KOPT-K1 (cell line): ENCODE measurements around the gene LGALS3BP.
A peak's percentile ranks its signal among the peaks of the same experiment; 100 is the strongest.

ENCODE experiments used
- H3K27ac ChIP-seq: fragments of 200-600 bp; sonication (generic); 2 replicates; pipeline ENCODE4 v1.5.1; 2016; ENCODE audit warnings: antibody characterized with exemption, mild to moderate bottlenecking, low read depth, low read length; ENCODE audit not compliant: poor library complexity, severe bottlenecking
- H3K36me3 ChIP-seq: fragments of 200-600 bp; sonication (generic); 2 replicates; pipeline ENCODE4 v1.5.1; 2017; ENCODE audit warnings: antibody characterized with exemption, mild to moderate bottlenecking, low read length, moderate library complexity; ENCODE audit not compliant: insufficient read depth
- H3K9me3 ChIP-seq: fragments of 200-600 bp; sonication (generic); 2 replicates; pipeline ENCODE4 v1.5.1; 2017; ENCODE audit warnings: antibody characterized with exemption, low read length, mild to moderate bottlenecking; ENCODE audit not compliant: insufficient read depth, poor library complexity, severe bottlenecking

The LGALS3BP gene

DNA sequence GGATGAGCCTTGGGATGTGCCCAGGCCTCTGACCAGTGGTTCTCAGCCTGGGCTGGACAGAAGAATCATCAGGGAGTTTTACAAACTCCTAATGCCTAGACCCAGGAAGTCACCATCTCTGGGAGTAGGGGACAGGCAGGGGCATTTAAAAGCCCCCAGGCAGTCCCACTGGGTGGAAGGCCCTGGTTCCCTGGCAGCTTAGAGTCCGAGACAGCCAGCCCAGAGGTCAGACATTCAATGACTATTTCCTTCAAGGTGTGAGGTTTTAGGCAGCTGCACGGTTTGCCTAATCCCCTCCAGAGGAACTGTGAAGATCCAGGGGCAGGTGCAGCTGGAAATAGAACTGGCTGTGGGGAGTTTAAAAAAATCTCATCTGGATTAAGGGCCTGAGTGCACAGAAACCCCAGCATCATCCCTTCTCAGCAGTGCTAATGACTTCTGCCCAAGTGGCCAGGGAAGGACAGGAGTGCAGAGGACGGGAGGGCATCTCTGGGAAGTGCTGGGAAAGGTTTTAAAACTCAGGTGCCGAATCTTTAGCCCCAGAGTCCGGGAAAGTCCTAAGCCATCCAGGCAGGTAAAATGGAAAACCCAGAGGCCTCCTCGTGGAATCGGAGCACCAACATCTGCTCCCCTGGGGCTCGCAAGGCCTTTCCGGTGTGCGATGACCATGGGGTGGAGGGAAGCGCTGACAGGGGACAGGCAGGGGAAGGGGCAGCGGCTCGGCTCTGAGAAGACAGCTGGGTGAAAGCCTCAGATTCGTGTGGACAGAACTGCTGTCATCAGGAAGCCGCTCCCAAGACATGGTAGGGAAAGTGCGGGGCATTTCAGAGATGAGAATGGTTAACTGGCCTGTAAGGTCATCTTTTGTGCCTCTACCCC, 1.5 kb upstream of the LGALS3BP start:
- Histone ChIP-seq H3K9me3 (no peaks in the 10 kb centered on the region), H3K27ac (no peak overlapping the region), H3K36me3 (peaks cover 23% of the 10 kb centered on the region)

DNA sequence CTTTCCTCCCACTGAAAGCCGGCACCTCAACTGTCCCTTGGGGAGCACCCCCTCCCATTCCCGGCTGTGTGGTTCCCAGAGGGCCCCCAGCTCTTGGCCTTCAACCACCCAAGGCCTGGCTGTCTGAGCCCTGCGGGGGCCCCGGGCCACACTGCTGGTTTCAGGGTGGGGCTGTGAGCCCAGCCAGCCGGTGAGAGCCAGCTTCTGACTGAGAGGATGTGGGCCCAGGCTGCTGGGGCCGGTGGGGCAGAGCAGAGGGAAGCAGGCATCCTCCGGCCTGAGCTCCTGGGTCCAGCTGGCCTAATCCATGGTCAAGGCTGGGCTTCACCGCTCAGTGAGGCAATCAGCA, 875 bp upstream of the LGALS3BP start:
- Histone ChIP-seq H3K36me3 (peaks cover 30% of the 10 kb centered on the region), H3K9me3 (no peaks in the 10 kb centered on the region), H3K27ac (peak overlapping the region; percentile 91)

GRCh38 chr17:78977997-78978973, 1.4 kb downstream of the LGALS3BP start:
- H3K36me3 ChIP-seq = peaks cover 52% of the 10 kb centered on the region
- no peaks in the 10 kb centered on the region for H3K9me3 ChIP-seq
- peak overlapping the region; percentile 91 for H3K27ac ChIP-seq

GRCh38 chr17:78977681-78977943, 2.1 kb downstream of the LGALS3BP start:
- Histone ChIP-seq H3K36me3 (peaks cover 59% of the 10 kb centered on the region), H3K9me3 (no peaks in the 10 kb centered on the region), H3K27ac (no peak overlapping the region)

- no peaks in the 10 kb centered on the region for H3K9me3 ChIP-seq
- H3K27ac ChIP-seq = no peak overlapping the region
- peaks cover 64% of the 10 kb centered on the region for H3K36me3 ChIP-seq
Observed at GRCh38 chr17:78976907-78977680, 2.6 kb downstream of the LGALS3BP start.

GRCh38 chr17:78974635-78975591, 4.8 kb downstream of the LGALS3BP start:
- Histone ChIP-seq H3K36me3 (peaks cover 86% of the 10 kb centered on the region), H3K9me3 (no peaks in the 10 kb centered on the region), H3K27ac (no peak overlapping the region)

DNA sequence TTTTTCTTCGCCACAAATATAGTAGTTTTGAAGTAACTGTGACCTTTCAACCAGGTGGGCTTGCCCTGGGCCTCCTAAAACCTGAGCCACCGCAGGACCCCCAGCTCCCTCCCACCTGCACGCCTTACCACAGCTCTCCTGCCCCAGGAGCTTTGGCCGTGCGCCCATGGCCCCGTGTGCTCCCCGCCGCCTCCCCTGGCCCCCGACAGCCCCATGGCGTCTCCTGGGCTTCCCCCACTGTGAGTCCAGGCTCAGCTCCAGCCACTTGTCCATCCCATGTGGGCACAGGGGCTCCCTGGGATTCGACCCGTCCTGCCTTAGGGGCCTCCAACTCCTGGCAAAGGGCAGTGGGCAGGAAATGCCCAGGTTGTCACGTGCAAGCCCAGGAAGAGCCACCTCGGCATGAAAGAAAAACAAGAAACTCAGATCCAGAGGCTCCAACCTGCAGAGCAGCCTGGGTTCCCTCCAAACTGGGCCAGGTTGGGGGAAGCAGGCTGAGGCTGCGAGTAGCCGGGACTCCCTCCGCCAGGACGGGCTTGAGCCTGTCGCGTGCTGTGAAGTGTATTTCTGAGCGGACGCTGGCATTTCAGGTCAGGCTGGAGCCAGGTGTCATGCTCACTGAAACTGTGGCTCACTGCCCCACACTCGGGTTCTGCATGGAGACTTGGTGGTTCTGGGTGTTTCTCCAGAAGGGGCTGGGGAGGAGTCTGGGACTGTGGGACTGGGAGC, 5.8 kb downstream of the LGALS3BP start:
- no peak overlapping the region for H3K27ac ChIP-seq
- peaks cover 96% of the 10 kb centered on the region for H3K36me3 ChIP-seq
- no peaks in the 10 kb centered on the region for H3K9me3 ChIP-seq

DNA sequence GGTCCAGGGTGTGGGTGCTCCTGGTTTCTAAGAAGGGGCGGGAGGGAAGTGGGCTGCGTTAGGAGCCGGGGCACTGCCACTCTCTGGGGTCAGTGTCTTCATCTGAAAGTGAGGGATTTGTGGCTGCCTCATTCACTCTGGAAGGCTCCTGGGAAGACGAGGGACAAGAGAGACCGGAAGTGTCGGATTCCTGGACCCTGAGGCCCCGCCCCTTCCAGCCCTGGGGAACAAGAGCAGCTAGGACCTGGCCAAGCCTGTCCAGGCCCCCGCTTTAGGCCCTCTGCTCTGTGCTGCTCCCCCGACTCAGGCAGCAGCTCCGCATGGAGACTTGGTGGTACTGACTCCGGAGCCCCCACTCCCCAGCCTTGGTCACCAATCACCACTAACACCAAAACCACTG, 6.5 kb downstream of the LGALS3BP start:
- Histone ChIP-seq H3K36me3 (peaks cover 100% of the 10 kb centered on the region), H3K27ac (no peak overlapping the region), H3K9me3 (no peaks in the 10 kb centered on the region)

GRCh38 chr17:78972507-78973105, 7.1 kb downstream of the LGALS3BP start:
- Histone ChIP-seq H3K27ac (no peak overlapping the region), H3K36me3 (peaks cover 100% of the 10 kb centered on the region), H3K9me3 (no peaks in the 10 kb centered on the region)

- Histone ChIP-seq H3K9me3 (no peaks in the 10 kb centered on the region), H3K27ac (no peak overlapping the region), H3K36me3 (peaks cover 100% of the 10 kb centered on the region)
Observed at GRCh38 chr17:78971756-78972506, 7.8 kb downstream of the LGALS3BP start.

DNA sequence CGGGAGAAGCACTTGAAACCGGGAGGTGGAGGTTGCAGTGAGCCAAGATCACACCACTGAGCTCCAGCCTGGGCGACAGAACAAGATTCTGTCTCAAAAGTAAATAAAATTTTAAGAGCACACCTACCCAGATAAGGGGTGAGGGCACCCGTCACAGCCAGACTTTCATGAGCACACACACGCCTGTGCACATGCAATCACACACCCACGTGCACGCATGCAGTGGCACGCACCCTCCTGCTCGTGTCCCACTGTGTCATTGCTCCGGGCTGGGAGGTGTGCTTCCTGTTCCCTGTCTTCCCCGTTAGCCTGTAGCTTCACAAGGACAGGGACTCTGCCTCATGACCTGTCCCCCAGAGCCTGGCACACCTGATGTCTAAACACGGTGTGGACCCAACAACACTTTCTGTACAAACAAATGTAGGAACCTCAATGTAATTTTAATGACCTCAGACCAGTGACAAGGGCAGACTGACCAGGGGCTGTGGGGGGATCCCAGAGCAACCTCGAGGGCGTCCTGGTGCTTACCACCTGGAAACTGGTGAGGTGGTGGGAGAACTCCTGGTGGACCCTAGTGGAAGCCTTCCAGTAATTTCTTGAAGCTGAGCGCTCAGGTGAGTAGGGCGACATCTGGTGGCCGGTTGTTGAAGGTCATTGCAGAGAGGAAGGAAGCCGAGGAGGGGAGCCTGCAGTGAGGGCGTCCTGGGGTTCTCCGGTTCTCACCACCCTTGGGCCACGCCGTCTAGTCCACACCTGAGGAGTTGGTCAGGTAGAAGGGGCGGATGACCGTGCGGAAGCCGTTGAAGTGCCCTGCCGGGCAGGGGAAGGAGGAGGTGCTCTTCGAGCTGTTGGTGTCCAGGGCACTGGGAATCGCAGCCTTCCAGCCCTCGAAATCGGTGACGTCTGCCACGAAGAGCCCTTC, 8.6 kb downstream of the LGALS3BP start:
- no peak overlapping the region for H3K27ac ChIP-seq
- H3K9me3 ChIP-seq = no peaks in the 10 kb centered on the region
- H3K36me3 ChIP-seq = peaks cover 100% of the 10 kb centered on the region

DNA sequence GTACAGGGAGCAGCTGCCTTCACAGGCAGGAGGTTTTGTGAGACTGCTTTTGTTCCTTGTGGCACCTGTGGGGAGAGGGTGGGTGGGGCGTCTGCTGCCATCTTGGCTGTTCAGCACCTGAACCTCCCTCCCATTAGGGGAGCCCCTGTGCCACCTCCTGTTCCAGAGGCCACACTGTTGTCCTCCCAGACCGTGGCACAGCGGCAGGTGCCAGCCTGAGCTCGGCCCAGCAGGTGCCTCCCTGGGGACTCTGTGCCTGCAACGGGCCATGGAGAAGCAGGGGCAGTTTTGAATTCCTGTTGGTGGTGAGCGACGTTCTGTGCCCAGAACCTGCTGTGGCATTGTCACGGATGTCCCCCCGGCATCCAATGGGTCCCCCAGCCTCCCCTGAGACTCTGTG, 9.9 kb downstream of the LGALS3BP start:
- Histone ChIP-seq H3K9me3 (no peaks in the 10 kb centered on the region), H3K36me3 (peaks cover 89% of the 10 kb centered on the region), H3K27ac (no peak overlapping the region)
